CD4-positive, alpha-beta T cell treated with Interleukin-17A for 1 hour (primary cell): ENCODE measurements around the gene RAD23A.

ENCODE experiments used
- DNase-seq: peaks from one replicate; pipeline ENCODE4 v3.0.0-alpha.2; 2020

RAD23A gene

DNA sequence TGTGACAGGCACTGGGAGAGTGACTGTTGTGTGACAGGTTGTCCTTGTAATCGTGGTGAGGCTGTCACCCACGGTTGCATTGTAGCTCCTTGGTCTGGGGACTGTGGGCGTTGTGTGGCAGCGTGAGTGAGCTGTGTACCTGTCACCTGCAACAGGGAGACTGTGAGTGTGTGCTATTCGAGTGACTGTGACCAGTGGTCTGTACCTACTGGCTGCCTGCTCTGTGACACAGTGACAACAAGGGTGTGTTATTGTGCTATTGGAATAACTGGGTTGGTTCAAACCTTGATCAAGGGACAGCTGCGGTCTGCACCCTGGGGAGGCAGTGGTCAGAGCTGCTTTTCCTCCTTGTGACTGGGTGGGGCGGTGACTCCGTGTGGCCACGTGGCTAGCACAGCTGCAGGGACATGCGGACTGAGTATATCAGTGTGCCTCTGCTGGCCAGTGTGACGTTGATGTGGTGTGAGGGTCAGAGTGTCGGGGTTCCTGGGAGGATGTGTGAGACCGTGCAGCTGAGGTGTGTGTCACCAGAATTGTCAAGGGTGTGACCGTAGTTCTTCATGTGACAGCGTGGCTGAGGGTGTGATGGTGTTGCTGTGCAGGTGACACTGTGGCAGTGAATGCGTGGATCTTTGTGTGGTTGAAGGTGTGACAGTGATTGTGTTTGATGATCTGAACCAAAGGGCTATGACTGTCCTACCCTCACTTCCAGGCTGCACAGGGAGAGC is 39.6 kb downstream of the RAD23A start:
- peak; percentile 34 for DNase-seq

GRCh38 chr19:12986726-12987125 is 41.1 kb downstream of the RAD23A start:
- no peak for DNase-seq

DNA sequence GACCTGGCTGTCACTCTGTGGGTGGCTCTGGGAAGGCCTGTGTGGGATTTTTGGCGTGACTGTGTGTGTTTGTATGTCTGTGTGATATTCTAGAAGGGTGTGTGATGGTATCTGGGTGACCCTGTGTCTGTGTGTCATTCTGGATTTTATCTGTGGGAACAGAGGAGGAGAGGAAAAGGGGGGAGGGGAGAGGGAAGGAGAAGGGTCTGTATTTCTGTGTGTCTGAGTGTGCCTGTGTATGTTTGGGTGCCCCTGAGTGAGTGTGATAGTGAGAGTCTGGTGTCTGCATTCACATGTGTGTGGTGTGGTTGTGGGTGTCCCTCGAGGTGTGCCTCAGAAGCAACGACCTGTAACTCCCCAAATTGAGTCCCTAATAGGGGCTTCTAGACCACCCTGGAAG is 41.5 kb downstream of the RAD23A start:
- DNase-seq: no peak

- no peak for DNase-seq
These were observed 42.1 kb downstream of the RAD23A start for GRCh38 chr19:12987781-12988180.

DNA sequence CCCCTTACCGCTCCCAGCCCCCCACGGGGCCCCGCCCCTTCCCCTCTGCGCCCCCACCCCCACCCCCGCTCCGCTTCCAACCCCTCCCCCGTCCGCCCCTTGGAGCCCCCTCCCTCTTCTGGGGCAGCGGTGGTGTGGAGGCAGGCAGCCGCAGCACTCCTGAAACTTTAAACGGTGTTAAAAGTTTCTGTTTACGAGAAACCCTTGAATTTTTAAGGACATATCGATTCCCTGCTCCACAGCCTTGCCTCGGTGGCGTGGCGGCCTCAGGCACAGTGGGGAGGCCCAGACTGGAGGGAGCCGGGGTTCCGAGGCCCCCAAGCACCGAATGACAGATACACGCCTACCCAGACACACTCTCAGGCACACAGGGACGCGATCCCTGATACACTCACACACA is 44.8 kb downstream of the RAD23A start:
- DNase-seq: no peak

DNA sequence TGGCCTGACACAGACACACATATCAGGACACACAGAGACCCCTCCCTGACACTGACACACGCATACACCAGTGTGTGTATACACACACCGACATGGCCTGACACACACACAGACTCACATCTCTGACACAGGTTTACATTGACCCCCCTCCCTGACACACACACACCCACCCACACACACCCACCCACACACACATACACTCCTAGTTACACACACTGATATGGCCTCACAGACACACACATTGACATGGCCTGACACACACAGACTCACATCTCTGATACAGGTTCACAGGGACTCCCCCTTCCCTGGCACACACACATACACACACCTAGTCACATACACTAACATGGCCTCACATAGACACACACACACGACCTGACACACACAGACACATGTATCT is 45.2 kb downstream of the RAD23A start:
- DNase-seq: no peak

DNA sequence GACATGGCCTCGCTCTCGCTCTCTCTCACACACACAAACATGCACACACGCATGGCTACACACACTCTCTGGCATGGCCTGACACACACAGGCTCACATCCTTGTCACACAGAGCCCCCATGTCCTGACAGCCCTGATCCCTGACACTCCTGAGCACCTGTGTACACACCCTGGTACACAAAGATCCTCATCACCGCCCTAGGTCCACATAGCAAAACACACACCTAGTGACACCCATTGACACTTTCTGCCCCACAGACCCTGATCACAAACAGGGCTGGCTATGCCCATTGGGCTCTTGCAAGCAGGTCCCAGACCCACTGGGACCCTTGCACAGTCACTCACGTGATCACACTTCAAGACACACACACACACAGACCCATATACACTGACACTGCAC is 45.6 kb downstream of the RAD23A start:
- no peak for DNase-seq

DNA sequence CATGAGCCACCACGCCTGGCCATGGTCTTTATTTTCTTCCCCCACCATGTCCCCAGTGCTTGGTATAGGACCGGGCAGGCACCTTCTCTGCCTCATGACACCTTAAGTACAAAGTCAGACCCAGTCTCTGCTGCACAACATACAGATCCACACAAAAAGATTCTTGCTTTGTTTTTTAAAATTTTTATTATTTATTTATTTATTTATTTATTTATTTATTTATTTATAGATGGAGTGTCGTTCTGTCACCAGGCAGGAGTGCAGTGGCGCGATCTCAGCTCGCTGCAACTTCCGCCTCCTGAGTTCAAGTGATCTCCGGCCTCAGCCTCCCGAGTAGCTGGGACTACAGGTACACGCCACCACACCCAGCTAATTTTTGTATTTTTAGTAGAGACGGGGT is 47.1 kb downstream of the RAD23A start:
- DNase-seq: no peak

DNA sequence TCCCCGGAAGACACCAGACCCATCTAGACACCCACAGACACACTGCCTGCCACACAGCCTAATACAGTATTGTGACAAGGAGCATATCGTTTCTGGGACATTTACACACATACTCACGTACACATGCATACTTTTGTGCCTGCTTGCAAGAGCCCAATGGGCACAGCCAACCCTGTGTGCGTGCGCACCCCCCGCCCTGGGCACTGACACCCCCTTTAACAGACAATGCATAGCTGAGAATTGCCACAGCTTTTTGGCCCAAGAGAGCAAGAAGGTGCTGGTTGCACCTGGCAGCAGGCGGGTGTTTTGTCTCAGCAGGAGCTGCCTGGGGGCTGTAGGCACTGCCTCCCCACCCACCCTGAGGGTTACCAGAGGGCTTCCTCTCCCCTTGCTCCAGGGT is 47.9 kb downstream of the RAD23A start:
- no peak for DNase-seq

DNA sequence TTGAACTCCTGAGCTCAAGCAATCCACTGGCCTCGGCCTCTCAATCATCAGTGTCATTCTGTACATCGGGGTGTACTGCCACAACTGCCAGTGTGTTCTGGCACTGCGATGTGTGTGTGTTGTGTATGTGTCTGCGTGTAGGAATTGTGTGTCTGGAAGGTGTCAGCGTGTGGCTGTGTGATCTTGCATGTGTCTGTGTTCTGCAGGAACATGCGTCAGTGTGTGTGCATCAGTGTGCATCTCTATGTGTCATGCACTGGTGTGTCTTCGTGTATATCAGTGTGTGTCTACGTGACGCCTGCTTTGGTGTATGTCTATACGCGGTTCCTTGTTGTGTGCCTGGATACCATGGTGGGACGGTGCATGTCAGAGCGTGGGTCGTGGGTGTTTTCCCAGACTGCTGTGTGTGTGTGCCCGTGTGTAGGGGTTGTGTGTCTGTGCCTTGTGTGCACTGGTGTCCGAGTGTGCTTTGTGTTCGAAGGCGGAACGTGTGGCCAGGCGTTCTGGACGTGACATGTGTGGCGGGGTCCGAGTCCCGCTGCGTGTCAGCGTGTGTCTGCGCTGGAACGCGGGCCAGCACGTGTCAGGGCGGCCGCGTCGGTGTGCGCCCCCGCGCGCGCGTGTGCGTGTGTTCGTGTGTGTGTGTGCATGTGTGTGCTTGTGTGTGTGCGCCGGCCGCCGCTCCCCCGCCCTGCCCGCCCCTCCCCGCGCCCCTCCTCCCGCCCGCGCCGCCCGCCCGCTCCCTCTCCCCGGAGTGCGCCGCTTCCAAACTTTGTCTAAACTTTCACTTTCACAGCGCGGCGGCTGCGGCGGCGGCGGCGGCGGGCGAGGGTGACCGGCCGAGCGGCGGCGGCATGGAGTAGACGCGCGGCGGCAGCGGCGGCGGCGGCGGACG is 49.3 kb downstream of the RAD23A start, which contains the start of gene NFIX:
NFIX (plus strand) TSS at position 775 of the 895 bp plus-strand sequence. CDS start 363 bp downstream, outside the sequence.
- peak; percentile 66 for DNase-seq

DNA sequence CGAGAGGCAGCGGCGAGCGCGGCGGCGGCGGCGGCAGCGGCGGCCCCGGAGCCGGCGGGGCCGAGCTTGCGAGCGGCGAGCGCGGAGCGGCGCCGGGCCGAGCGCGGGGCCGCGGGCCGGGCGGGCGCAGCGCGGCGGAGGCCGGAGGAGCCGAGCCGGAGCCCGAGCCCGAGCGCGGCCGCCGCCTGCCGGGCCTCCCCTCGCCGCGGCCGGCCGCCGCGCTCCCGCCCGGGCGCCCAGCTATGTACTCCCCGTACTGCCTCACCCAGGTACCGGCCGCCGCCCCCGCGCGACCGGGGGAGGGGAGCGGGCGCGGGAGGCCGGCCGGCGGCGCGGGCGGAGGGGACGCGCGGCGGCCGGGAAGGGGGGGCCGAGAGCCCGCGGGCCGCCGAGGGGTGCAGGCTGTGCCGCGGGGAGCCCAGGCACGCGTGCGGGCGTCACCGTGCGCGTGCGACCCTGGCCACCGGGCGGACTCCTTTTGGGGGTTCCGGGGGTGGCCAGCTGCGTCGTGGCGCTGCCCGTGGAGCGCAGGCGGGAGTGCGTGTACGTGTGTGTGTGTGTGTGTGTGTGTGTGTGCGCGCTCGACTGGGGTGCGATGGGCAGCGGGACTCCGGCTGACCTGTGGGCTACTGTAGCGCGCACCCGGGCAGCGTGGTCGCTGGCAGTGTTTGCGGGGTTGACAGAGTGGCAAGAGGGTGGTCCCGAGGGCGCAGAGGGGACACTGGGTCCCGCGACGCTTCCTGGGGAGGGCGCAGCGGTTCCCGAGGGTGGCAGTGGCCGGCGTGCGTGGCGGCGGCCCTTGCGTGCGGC is 50.1 kb downstream of the RAD23A start:
- DNase-seq: peak; percentile 17

DNA sequence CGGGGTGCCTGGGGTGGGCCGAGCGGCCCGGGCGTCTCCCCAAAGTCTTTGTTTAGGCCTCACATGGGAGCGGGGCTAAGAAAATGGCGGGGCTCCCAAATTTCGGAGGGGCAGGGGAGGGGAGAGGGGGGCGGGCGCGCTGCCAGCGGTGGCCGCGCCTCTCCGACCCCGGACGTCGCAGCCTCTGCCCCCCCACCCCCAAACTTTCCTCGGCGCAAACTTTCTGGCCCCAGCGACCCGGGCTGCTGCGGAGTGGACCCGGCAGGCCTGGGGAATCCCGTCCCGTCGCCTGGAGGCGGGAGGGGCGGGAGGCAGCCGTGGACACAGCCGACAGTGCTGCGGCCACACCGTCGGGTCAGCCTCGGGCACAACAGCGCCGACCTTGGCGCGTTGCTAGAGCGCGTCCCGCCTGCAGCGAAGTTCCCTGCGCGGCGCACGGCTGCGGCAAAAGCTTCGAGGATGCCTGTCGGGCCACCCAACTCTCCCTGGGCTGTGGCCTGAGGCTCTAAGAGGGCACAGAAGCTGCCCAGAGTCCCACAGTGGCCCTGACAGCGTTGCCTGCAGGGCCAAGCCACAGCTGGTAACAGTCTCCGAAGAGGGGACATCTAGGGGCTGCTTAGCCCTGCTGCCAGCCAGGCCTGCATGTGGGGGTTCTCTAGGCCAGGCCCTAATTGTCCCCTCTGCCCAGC is 50.9 kb downstream of the RAD23A start:
- DNase-seq: no peak

- no peak for DNase-seq
These were observed 51.7 kb downstream of the RAD23A start for GRCh38 chr19:12997179-12997966.

DNA sequence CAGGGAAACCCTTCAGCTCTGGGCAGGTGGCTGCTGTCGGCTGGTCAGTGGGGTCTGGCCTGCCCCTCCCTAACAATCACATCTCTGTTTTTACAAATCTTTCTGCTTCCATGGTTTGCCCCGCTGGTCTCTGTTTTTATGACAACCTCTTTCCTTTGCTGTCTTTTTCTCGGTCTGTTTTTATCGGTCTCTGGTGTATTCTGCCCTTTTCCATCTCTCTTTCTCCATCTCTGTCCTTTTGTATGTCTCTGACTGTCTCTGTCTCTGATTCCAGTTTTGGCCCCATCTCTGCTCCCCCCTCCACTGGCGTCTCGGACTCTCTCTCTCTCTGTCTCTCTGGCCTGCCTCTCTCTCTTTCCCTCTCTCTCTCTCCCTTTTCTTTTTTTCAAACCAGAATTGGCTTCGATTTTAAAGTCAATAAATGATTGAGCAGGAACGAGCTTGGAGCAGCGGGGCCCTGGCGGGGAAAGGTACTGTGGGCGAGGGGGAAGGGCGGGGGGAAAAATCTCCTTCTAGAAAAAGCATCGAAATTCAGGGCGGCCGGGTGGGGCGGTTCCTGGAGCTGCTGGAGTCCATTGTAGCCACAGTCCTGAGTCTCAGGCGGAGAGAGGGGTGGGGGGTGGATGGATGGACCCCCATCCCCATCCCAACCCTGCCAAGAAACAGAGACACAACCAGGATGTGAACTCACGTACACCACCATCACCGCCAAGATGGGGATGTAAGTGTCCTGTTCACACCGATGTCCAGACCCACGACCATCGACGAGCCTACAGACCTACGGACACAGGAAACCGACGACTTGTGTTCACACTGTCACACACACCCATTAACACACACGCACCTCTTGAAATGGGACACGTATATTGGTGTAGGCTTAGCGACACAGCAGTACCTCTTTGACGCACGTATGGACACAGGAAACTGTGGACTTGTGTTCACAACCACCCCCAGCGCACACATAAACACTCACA is 52.6 kb downstream of the RAD23A start:
- DNase-seq: no peak

DNA sequence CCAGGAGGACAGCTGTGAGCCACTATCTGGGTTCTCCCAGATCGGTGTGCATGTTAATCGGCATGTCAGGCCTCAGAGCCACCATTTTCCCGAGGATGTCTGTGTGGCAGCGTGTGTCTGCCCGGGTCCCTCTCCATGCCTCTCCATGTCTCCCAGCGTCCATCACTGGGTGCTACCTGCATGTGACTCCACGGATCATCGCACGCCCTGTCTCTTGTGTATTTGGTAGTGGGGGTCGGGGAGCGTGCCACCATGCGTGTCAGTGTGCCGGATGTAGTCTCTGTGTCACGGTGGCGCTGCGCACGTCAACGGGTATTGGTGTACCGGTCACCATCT is 55.5 kb downstream of the RAD23A start:
- no peak for DNase-seq

DNA sequence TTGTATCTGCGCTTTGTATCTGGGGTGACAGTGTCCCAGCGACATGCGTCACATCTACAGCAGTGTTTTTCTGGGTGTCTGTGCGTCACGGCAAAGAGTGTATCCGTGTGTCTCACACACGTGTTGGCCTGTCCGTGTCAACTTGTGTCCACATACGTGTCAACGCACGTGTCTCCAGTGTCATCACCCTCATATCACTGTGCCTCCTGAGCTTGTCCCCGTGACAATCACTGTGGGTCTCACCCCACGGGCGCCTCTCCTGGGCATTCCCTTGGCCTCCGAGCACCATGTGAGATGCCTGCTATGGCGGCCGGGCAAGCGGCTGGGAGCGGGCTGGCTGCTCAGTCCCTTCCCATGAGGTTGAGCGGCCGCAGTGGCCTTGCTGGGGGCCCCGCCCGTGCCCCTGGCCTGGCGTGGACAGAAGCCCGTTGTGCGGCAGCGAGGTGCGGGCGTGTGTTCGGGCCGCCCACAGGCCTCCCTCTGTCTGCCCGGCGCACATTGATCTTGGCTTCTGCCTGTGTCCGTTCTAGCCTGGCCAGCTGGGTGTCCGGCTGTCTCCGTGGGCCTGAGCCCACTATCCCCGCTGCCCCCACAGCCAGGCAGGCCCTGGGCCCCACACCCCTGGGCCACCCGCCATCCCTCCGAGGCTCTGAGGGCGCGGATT is 56.0 kb downstream of the RAD23A start:
- DNase-seq: no peak

DNA sequence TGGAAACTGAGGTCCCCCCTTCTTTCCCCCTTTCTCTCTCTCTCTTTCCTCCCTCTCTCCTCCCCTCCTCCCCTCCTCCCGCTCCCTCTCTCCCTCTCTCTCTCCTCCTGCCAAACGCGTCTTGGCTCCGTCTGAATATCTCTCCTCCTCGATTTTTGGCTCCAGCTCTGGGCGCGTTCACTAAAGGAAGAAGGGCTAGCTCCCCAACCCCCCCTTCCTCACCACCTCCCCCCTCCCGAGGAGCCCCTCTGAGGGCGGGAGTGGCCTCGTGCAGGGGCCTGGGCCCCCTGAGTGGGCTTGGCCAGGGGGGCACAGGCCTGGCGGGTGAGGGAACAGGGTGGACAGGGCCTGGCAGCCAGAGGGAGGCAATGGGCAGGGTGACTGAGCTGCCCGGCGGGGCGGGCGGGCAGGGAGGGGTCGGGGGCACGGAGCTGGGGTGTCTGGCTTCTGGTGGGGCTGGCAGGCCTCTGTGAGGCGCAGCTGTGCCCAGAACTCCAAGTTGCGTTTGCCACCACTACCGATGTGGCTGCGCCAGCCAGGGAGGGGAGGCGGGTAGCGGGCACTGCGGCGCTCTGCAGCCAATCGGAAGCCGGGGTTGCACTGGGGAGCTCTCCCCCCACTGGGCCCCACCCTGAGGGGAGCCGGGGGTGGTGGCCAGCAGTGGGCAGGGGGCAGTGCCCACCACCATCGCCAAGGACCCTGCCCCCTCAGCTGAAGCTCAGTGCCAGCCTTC is 56.7 kb downstream of the RAD23A start:
- DNase-seq: no peak

DNA sequence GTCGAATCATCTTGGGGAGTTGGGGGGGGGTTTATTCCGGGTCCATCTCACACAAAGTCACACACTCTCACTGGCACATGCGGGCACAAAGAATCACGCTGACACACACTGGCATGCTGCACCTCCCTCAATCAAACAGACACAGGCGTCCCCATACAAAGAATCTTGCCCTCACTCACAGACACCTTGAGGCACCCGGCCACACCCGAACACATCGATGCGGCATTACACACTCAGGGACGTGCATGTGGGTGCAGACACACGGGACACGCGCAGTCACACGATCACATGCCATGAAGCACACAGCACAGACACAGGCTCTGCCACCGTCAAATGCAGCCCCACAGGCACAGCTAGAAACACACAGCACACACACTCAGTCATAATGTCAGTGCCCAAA is 57.4 kb downstream of the RAD23A start:
- no peak for DNase-seq
